Measurements from ENCODE around the gene ULK4. TPM values are rescaled to one million over a fixed set of nuclear protein-coding genes. Genes with fewer than 3 reads are reported as not detected.
"Not testable (repeated sequence)": the region's sequence is repeated elsewhere in the genome, so short reads cannot be mapped to it uniquely, and the experiment has no call there.

Gene ULK4
- total RNA-seq, 1 donor from 2014 or later: 8.4 TPM

DNA sequence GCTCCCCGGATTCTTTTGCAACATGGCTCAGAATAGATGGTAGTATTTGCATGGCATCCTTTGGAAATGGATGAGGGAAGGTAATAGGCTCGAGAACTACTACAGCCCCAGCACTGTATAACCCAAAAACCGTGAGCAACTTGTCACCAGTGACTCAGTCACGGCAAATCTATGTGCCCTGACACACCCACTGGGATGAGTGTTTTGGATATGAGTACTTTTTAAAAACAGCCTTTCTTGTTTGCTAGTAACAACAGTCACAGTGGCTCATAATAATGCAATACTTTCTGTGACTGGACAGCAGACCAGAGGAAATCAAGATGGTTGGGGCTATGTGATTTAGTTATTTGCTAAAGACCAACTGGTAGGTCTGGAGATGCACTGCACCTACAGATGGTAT is 299.6 kb downstream of the ULK4 start:
- Histone ChIP-seq H3K27ac (ENCODE audit: low read depth, low read length) (no peak overlapping the region), H3K9ac (ENCODE audit: low read depth in 1 of 3, low read length in 3 of 3) (no peak overlapping the region), H3K36me3 (ENCODE audit: control insufficient read depth in 3 of 3, insufficient read depth in 3 of 3, low read length in 3 of 3) (peaks cover 0 to 4% (median 0%) of the 10 kb centered on the region in 3 donors), H3K9me3 (ENCODE audit: control insufficient read depth in 3 of 3, low read length in 3 of 3) (peaks cover 0 to 4% (median 0%) of the 10 kb centered on the region in 3 donors), H3K4me3 (ENCODE audit: low read length in 3 of 3) (no peak overlapping the region), H3K4me1 (ENCODE audit: control insufficient read depth in 3 of 3, insufficient read depth in 3 of 3, low read length in 3 of 3) (no peaks in the 10 kb centered on the region), H3K27me3 (ENCODE audit: control insufficient read depth in 3 of 3, insufficient read depth in 3 of 3, low read length in 3 of 3) (no peaks in the 10 kb centered on the region)

DNA sequence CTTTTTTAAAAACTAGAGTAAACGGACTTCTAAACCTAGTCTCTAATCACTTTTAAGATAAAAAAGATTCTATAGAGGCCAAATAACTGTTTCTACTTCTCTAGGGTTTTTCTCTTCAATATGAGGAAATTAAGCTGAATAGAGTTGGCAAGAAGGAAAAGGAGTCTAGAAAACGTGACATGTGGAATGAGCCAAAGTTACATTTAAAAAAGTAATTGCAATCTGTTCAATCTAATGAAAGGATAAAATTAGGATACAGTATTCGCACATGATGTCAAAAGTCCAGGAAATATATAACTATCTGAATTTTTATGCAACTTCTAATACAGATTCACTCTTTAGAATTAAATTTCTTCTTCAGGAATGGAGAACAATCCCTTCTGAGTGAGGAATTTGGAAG is 300.1 kb downstream of the ULK4 start:
- Histone ChIP-seq H3K9ac (ENCODE audit: low read depth in 1 of 3, low read length in 3 of 3) (no peak overlapping the region), H3K9me3 (ENCODE audit: control insufficient read depth in 3 of 3, low read length in 3 of 3) (peaks cover 0 to 4% (median 0%) of the 10 kb centered on the region in 3 donors), H3K4me3 (ENCODE audit: low read length in 3 of 3) (no peak overlapping the region), H3K4me1 (ENCODE audit: control insufficient read depth in 3 of 3, insufficient read depth in 3 of 3, low read length in 3 of 3) (no peaks in the 10 kb centered on the region), H3K27me3 (ENCODE audit: control insufficient read depth in 3 of 3, insufficient read depth in 3 of 3, low read length in 3 of 3) (no peaks in the 10 kb centered on the region), H3K27ac (ENCODE audit: low read depth, low read length) (no peak overlapping the region), H3K36me3 (ENCODE audit: control insufficient read depth in 3 of 3, insufficient read depth in 3 of 3, low read length in 3 of 3) (peaks cover 0 to 4% (median 0%) of the 10 kb centered on the region in 3 donors)

DNA sequence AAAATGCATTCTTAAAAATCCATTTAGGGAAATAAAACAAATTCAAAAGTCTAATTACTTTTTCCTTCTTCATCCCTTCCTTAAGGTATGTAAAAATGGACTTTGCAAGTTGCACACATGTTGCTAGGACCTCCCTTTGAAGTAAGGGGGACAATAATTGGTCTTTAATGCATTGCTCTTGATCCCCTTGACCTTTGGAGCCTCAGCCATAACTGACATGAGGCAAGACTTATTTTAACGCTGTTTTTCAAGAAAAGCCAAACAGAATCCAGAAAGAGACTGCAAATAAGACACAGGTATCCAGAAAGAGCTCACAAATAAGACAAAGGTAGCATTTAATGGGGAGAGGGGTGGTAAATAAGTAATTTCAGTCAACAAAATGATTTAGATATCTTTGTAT is 301.4 kb downstream of the ULK4 start:
- H3K9ac ChIP-seq (ENCODE audit: low read depth in 1 of 3, low read length in 3 of 3): no peak overlapping the region
- H3K4me1 ChIP-seq (ENCODE audit: control insufficient read depth in 3 of 3, insufficient read depth in 3 of 3, low read length in 3 of 3): no peaks in the 10 kb centered on the region
- H3K36me3 ChIP-seq (ENCODE audit: control insufficient read depth in 3 of 3, insufficient read depth in 3 of 3, low read length in 3 of 3): no peaks in the 10 kb centered on the region
- H3K27ac ChIP-seq (ENCODE audit: low read depth, low read length): no peak overlapping the region
- no peaks in the 10 kb centered on the region for H3K27me3 ChIP-seq (ENCODE audit: control insufficient read depth in 3 of 3, insufficient read depth in 3 of 3, low read length in 3 of 3)
- H3K9me3 ChIP-seq (ENCODE audit: control insufficient read depth in 3 of 3, low read length in 3 of 3): peaks cover 0 to 4% (median 0%) of the 10 kb centered on the region in 3 donors
- H3K4me3 ChIP-seq (ENCODE audit: low read length in 3 of 3): no peak overlapping the region

DNA sequence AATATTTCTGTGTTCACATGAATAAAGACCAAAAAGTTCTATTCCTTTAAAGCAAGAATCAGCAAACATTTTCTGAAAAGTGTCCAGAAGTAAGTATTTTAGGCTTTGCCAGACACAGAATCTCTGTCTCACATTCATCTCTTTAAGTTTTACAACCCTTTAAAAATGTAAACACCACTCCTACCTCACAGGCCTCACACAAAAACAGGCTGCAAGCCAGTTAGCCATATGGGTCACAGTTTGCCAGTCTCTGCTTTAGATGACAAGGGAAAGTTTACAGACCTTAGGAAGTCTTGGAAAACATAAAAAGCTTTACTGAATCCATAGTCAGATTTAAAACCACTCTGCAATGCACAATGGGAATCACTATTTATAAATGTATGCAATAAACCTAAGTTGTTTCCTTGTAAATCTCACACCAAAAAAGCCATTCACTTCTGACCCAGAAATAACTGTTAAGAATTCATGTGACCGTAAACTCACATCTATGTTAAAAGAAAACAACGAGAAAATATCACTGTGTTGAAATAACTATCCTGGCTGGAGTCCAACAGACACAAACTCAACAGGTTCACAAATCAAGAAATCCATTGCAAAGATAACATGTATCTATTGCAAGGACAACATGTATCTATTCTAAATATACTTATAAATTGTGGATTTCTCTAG is 308.2 kb downstream of the ULK4 start:
- Histone ChIP-seq H3K36me3 (ENCODE audit: control insufficient read depth in 3 of 3, insufficient read depth in 3 of 3, low read length in 3 of 3) (no peaks in the 10 kb centered on the region), H3K4me1 (ENCODE audit: control insufficient read depth in 3 of 3, insufficient read depth in 3 of 3, low read length in 3 of 3) (no peaks in the 10 kb centered on the region), H3K27me3 (ENCODE audit: control insufficient read depth in 3 of 3, insufficient read depth in 3 of 3, low read length in 3 of 3) (no peaks in the 10 kb centered on the region), H3K27ac (ENCODE audit: low read depth, low read length) (no peak overlapping the region), H3K4me3 (ENCODE audit: low read length in 3 of 3) (no peak overlapping the region), H3K9ac (ENCODE audit: low read depth in 1 of 3, low read length in 3 of 3) (no peak overlapping the region), H3K9me3 (ENCODE audit: control insufficient read depth in 3 of 3, low read length in 3 of 3) (no peaks in the 10 kb centered on the region)

DNA sequence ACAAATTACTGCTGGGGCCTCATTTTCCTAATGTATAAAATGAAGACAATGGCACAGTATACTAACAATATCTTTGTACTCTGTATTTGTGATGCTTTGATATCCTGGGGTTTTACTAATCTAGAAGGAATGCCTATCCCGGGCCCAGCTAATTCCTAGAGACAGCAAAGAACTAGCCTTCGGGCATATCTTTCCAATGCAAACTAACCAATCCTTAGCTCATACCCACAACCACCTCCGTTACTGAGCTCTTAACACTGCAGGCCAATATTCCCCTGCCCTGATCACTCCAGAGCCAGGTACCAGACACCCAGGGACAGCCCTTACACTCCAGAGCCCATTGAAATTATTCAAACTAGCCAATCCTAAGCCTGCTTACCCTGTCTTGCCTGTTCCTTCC is 309.0 kb downstream of the ULK4 start:
- H3K27me3 ChIP-seq (ENCODE audit: control insufficient read depth in 3 of 3, insufficient read depth in 3 of 3, low read length in 3 of 3): no peaks in the 10 kb centered on the region
- H3K9ac ChIP-seq (ENCODE audit: low read depth in 1 of 3, low read length in 3 of 3): no peak overlapping the region
- no peak overlapping the region for H3K4me3 ChIP-seq (ENCODE audit: low read length in 3 of 3)
- no peaks in the 10 kb centered on the region for H3K4me1 ChIP-seq (ENCODE audit: control insufficient read depth in 3 of 3, insufficient read depth in 3 of 3, low read length in 3 of 3)
- H3K27ac ChIP-seq (ENCODE audit: low read depth, low read length): no peak overlapping the region
- no peaks in the 10 kb centered on the region for H3K9me3 ChIP-seq (ENCODE audit: control insufficient read depth in 3 of 3, low read length in 3 of 3)
- H3K36me3 ChIP-seq (ENCODE audit: control insufficient read depth in 3 of 3, insufficient read depth in 3 of 3, low read length in 3 of 3): no peaks in the 10 kb centered on the region

DNA sequence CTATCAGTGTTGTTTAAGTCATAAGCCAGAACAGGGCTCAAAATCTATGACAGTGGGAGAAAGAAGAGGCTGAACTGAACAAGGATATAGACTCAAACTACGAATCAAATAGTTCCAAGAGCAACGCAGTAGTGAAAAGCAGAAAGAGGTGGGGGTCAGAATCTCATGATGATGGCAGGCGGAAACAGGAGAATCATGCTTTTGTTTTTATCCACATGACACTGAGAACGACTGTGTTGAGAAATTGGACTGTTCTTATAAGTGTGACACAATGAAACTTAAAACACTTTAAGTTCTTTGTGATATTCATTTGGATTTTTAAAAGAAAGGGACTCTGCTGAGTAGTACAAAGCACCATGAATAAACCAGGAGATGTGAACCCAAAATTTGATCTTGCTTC is 309.4 kb downstream of the ULK4 start:
- Histone ChIP-seq H3K4me1 (ENCODE audit: control insufficient read depth in 3 of 3, insufficient read depth in 3 of 3, low read length in 3 of 3) (no peaks in the 10 kb centered on the region), H3K27me3 (ENCODE audit: control insufficient read depth in 3 of 3, insufficient read depth in 3 of 3, low read length in 3 of 3) (no peaks in the 10 kb centered on the region), H3K9me3 (ENCODE audit: control insufficient read depth in 3 of 3, low read length in 3 of 3) (no peaks in the 10 kb centered on the region), H3K36me3 (ENCODE audit: control insufficient read depth in 3 of 3, insufficient read depth in 3 of 3, low read length in 3 of 3) (no peaks in the 10 kb centered on the region), H3K27ac (ENCODE audit: low read depth, low read length) (no peak overlapping the region), H3K4me3 (ENCODE audit: low read length in 3 of 3) (no peak overlapping the region), H3K9ac (ENCODE audit: low read depth in 1 of 3, low read length in 3 of 3) (no peak overlapping the region)

DNA sequence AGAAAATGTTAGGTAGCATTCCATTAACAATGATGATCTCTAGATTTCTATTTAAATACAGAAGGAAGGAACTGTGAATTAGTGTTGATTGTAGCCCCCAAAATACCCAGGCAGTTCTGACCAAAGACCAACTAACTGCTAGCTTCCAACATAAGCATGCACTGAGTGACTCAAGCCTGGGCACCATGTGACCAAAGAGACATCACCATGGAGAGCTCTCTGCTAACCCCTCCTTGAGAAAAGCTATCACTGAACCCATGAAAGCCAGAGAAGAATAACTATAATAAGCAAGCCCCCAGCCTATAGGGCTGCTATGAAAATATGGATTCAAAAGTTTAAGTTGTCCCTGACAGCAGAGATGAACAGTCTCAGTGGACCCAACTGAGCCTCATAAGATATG is 310.2 kb downstream of the ULK4 start:
- no peaks in the 10 kb centered on the region for H3K9me3 ChIP-seq (ENCODE audit: control insufficient read depth in 3 of 3, low read length in 3 of 3)
- H3K9ac ChIP-seq (ENCODE audit: low read depth in 1 of 3, low read length in 3 of 3): no peak overlapping the region
- H3K27ac ChIP-seq (ENCODE audit: low read depth, low read length): no peak overlapping the region
- H3K4me1 ChIP-seq (ENCODE audit: control insufficient read depth in 3 of 3, insufficient read depth in 3 of 3, low read length in 3 of 3): no peaks in the 10 kb centered on the region
- no peaks in the 10 kb centered on the region for H3K36me3 ChIP-seq (ENCODE audit: control insufficient read depth in 3 of 3, insufficient read depth in 3 of 3, low read length in 3 of 3)
- H3K4me3 ChIP-seq (ENCODE audit: low read length in 3 of 3): no peak overlapping the region
- H3K27me3 ChIP-seq (ENCODE audit: control insufficient read depth in 3 of 3, insufficient read depth in 3 of 3, low read length in 3 of 3): no peaks in the 10 kb centered on the region

DNA sequence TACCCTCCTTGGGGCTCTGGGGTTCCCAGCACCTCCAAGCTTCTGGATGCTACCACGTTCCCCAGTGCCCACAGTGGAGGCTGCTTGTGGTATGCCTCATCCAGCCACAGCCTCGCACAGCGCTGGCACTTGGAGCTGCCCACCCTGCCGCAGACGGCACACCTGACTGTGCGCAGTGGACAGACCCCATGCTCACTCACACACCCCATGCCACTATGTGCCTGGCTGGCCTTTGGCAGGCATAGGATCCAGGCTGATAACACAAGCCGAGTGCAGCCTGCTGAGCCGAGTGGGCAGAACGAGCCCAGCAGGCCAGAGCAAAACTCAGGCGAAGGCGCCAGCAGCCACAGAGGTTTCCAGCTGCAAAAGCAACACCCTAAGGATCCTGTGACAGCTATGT is 311.5 kb downstream of the ULK4 start:
- no peak overlapping the region for H3K27ac ChIP-seq (ENCODE audit: low read depth, low read length)
- H3K4me1 ChIP-seq (ENCODE audit: control insufficient read depth in 3 of 3, insufficient read depth in 3 of 3, low read length in 3 of 3): no peaks in the 10 kb centered on the region
- no peaks in the 10 kb centered on the region for H3K36me3 ChIP-seq (ENCODE audit: control insufficient read depth in 3 of 3, insufficient read depth in 3 of 3, low read length in 3 of 3)
- no peaks in the 10 kb centered on the region for H3K9me3 ChIP-seq (ENCODE audit: control insufficient read depth in 3 of 3, low read length in 3 of 3)
- no peaks in the 10 kb centered on the region for H3K27me3 ChIP-seq (ENCODE audit: control insufficient read depth in 3 of 3, insufficient read depth in 3 of 3, low read length in 3 of 3)
- H3K4me3 ChIP-seq (ENCODE audit: low read length in 3 of 3): no peak overlapping the region
- no peak overlapping the region for H3K9ac ChIP-seq (ENCODE audit: low read depth in 1 of 3, low read length in 3 of 3)

DNA sequence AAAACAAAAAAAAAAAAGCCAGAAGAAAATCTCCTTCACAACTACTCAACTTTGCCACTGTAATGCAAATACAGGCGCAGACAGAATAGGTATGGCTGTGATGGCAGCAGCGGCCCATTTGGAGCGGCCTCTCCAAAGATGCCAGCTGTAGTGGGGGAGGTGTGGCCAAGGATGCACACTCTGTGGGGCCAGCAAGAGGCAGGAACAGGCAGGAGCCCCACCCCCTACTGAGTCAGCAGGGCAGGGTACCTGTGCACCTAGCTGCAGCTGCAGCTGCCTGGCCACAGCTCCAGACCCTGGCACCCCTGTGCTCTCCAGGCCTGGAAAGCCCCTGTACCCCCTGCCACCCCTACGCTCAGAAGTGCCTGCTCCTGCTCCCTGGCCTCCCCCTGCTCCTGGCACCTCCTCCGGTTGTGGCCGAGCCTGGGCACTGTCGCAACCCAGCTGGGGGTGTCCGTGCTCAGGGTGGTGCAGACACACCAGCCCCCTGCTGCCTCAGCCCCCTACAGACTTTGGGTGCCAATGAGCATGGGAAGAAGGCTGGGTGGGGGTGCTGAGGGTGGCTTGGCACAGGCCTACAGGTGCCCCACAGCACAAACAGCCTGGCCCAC is 312.7 kb downstream of the ULK4 start:
- Histone ChIP-seq H3K9me3 (ENCODE audit: control insufficient read depth in 3 of 3, low read length in 3 of 3) (no peaks in the 10 kb centered on the region), H3K4me1 (ENCODE audit: control insufficient read depth in 3 of 3, insufficient read depth in 3 of 3, low read length in 3 of 3) (no peaks in the 10 kb centered on the region), H3K36me3 (ENCODE audit: control insufficient read depth in 3 of 3, insufficient read depth in 3 of 3, low read length in 3 of 3) (no peaks in the 10 kb centered on the region), H3K4me3 (ENCODE audit: low read length in 3 of 3) (no peak overlapping the region), H3K27me3 (ENCODE audit: control insufficient read depth in 3 of 3, insufficient read depth in 3 of 3, low read length in 3 of 3) (no peaks in the 10 kb centered on the region), H3K27ac (ENCODE audit: low read depth, low read length) (no peak overlapping the region), H3K9ac (ENCODE audit: low read depth in 1 of 3, low read length in 3 of 3) (no peak overlapping the region)

DNA sequence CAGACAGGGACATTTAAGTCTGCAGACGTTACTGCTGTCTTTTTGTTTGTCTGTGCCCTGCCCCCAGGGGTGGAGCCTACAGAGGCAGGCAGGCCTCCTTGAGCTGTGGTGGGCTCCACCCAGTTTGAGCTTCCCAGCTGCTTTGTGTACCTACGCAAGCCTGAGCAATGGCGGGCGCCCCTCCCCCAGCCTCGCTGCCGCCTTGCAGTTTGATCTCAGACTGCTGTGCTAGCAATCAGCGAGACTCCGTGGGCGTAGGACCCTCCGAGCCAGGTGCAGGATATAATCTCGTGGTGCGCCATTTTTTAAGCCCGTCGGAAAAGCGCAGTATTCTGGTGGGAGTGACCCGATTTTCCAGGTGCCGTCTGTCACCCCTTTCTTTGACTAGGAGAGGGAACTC is 314.2 kb downstream of the ULK4 start:
- H3K9me3 ChIP-seq (ENCODE audit: control insufficient read depth in 3 of 3, low read length in 3 of 3); H3K9ac ChIP-seq (ENCODE audit: low read depth in 1 of 3, low read length in 3 of 3); H3K36me3 ChIP-seq (ENCODE audit: control insufficient read depth in 3 of 3, insufficient read depth in 3 of 3, low read length in 3 of 3); H3K27ac ChIP-seq (ENCODE audit: low read depth, low read length); H3K27me3 ChIP-seq (ENCODE audit: control insufficient read depth in 3 of 3, insufficient read depth in 3 of 3, low read length in 3 of 3); H3K4me1 ChIP-seq (ENCODE audit: control insufficient read depth in 3 of 3, insufficient read depth in 3 of 3, low read length in 3 of 3); H3K4me3 ChIP-seq (ENCODE audit: low read length in 3 of 3): not testable (repeated sequence)
